ENCODE measurements around the gene SYCE1. TPM values are rescaled to one million over a fixed set of nuclear protein-coding genes. Genes with fewer than 3 reads are reported as not detected.
"Not testable (repeated sequence)": the region's sequence is repeated elsewhere in the genome, so short reads cannot be mapped to it uniquely, and the experiment has no call there.

Gene SYCE1
- total and polyA plus RNA-seq, 2 experiments from 2014 or later = 0.12 TPM; not detected in 1

GRCh38 chr10:133554600-133554999, 10.8 kb downstream of the SYCE1 start:
- WGBS (ENCODE audit: low lambda C conversion rate, missing lambda C conversion rate) = 77% methylated on average over 4 of the region's 4 CpGs
- no peaks in the 10 kb centered on the region for H4K20me1 ChIP-seq (ENCODE audit: insufficient read depth, poor library complexity, severe bottlenecking)
- no peak for DNase-seq (ENCODE audit: low spot score)
- H2AFZ ChIP-seq = no peak overlapping the region
- no peaks in the 10 kb centered on the region for H3K9me3 ChIP-seq (ENCODE audit: low read depth)
- no peaks in the 10 kb centered on the region for H3K4me1 ChIP-seq (ENCODE audit: insufficient read depth)
- H3K27me3 ChIP-seq = no peaks in the 10 kb centered on the region
- no peak overlapping the region for H3K4me2 ChIP-seq
- H3K9me2 ChIP-seq (replicated peaks; ENCODE audit: insufficient read depth) = no peaks in the 10 kb centered on the region
- H3K79me2 ChIP-seq = no peaks in the 10 kb centered on the region
- H3K27ac ChIP-seq = no peak overlapping the region
- H3K36me3 ChIP-seq (replicated peaks; ENCODE audit: insufficient read depth, low read depth) = no peaks in the 10 kb centered on the region
- no peak overlapping the region for H3K4me3 ChIP-seq
- no peak for TF ChIP-seq EZH2 (IDR thresholded peaks at IDR 0.05; ENCODE audit: borderline replicate concordance)
- no peak for TF ChIP-seq CTCF (IDR thresholded peaks at IDR 0.05; ENCODE audit: poor library complexity)
- TF ChIP-seq EZH2phosphoT487 (IDR thresholded peaks at IDR 0.05; ENCODE audit: low read depth, severe bottlenecking, unreplicated experiment) = no peak

- Histone ChIP-seq H3K9me2 (replicated peaks; ENCODE audit: insufficient read depth) (no peaks in the 10 kb centered on the region), H2AFZ (no peak overlapping the region), H3K9me3 (ENCODE audit: low read depth) (no peaks in the 10 kb centered on the region), H3K36me3 (replicated peaks; ENCODE audit: insufficient read depth, low read depth) (no peaks in the 10 kb centered on the region), H3K27ac (no peak overlapping the region), H3K27me3 (no peaks in the 10 kb centered on the region), H3K79me2 (no peaks in the 10 kb centered on the region), H3K4me3 (no peak overlapping the region), H4K20me1 (ENCODE audit: insufficient read depth, poor library complexity, severe bottlenecking) (no peaks in the 10 kb centered on the region), H3K4me2 (no peak overlapping the region), H3K4me1 (ENCODE audit: insufficient read depth) (no peaks in the 10 kb centered on the region)
- TF ChIP-seq EZH2phosphoT487 (IDR thresholded peaks at IDR 0.05; ENCODE audit: low read depth, severe bottlenecking, unreplicated experiment) = no peak
- no peak for TF ChIP-seq CTCF (IDR thresholded peaks at IDR 0.05; ENCODE audit: poor library complexity)
- no peak for TF ChIP-seq EZH2 (IDR thresholded peaks at IDR 0.05; ENCODE audit: borderline replicate concordance)
- DNase-seq (ENCODE audit: low spot score) = no peak
- WGBS (ENCODE audit: low lambda C conversion rate, missing lambda C conversion rate) = 60% methylated on average over 1 of the region's 1 CpG
Observed at GRCh38 chr10:133544506-133544905, 20.9 kb downstream of the SYCE1 start.

- H3K79me2 ChIP-seq; H3K27me3 ChIP-seq; DNase-seq (ENCODE audit: low spot score); H4K20me1 ChIP-seq (ENCODE audit: insufficient read depth, poor library complexity, severe bottlenecking); H3K4me3 ChIP-seq; H3K27ac ChIP-seq; H3K4me1 ChIP-seq (ENCODE audit: insufficient read depth); H3K9me2 ChIP-seq (replicated peaks; ENCODE audit: insufficient read depth); H3K36me3 ChIP-seq (replicated peaks; ENCODE audit: insufficient read depth, low read depth); H2AFZ ChIP-seq; H3K9me3 ChIP-seq (ENCODE audit: low read depth); H3K4me2 ChIP-seq: not testable (repeated sequence)
- WGBS (ENCODE audit: low lambda C conversion rate, missing lambda C conversion rate) = 59% methylated on average over 6 of the region's 6 CpGs
Observed at GRCh38 chr10:133541441-133541975, 23.9 kb downstream of the SYCE1 start.

GRCh38 chr10:133537546-133538545, 27.5 kb downstream of the SYCE1 start:
- Histone ChIP-seq H3K4me2 (no peak overlapping the region), H4K20me1 (ENCODE audit: insufficient read depth, poor library complexity, severe bottlenecking) (no peaks in the 10 kb centered on the region), H2AFZ (no peak overlapping the region), H3K9me2 (replicated peaks; ENCODE audit: insufficient read depth) (no peaks in the 10 kb centered on the region), H3K4me3 (no peak overlapping the region), H3K4me1 (ENCODE audit: insufficient read depth) (no peaks in the 10 kb centered on the region), H3K36me3 (replicated peaks; ENCODE audit: insufficient read depth, low read depth) (no peaks in the 10 kb centered on the region), H3K79me2 (no peaks in the 10 kb centered on the region), H3K27me3 (no peaks in the 10 kb centered on the region), H3K9me3 (ENCODE audit: low read depth) (no peaks in the 10 kb centered on the region), H3K27ac (no peak overlapping the region)
- WGBS (ENCODE audit: low lambda C conversion rate, missing lambda C conversion rate) = 37% methylated on average over 4 of the region's 4 CpGs
- no peak for DNase-seq (ENCODE audit: low spot score)
- TF ChIP-seq EZH2phosphoT487 (IDR thresholded peaks at IDR 0.05; ENCODE audit: low read depth, severe bottlenecking, unreplicated experiment) (no peak), EZH2 (IDR thresholded peaks at IDR 0.05; ENCODE audit: borderline replicate concordance) (no peak), CTCF (IDR thresholded peaks at IDR 0.05; ENCODE audit: poor library complexity) (no peak)
